GM12878 (cell line): Measurements from ENCODE around the gene MAVS. TPM values are rescaled to one million over a fixed set of nuclear protein-coding genes. Genes with fewer than 3 reads are reported as not detected.

ENCODE experiments used
- BACH1 ChIP-seq: fragments of 450-650 bp; IDR thresholded peaks from 2 replicates; pipeline ENCODE4 v1.6.1; 2017; ENCODE audit warnings: mild to moderate bottlenecking, borderline replicate concordance
- BHLHE40 ChIP-seq, 2 experiments: fragments of 450-650 bp in 1 of 2; IDR thresholded peaks; 2 replicates each; pipeline ENCODE4 v1.6.1; 2011 to 2017; ENCODE audit warnings: low read depth in 2 of 2, borderline replicate concordance in 1 of 2, improper control_type of control experiment in 1 of 2, low read length in 1 of 2, mild to moderate bottlenecking in 1 of 2
- EED ChIP-seq: sonication (generic); IDR thresholded peaks from 2 replicates; pipeline ENCODE4 v1.6.1; 2016; ENCODE audit warnings: antibody characterized with exemption, low read depth
- KLF5 ChIP-seq: fragments of 450-650 bp; IDR thresholded peaks from 2 replicates; pipeline ENCODE4 v1.6.1; 2014; ENCODE audit warnings: mild to moderate bottlenecking; ENCODE audit not compliant: partially characterized antibody
- POLR2A ChIP-seq: IDR thresholded peaks from 2 replicates; pipeline ENCODE4 v1.6.1; 2011; ENCODE audit warnings: low read depth, mild to moderate bottlenecking, low read length
- RAD51 ChIP-seq: fragments of 450-650 bp; IDR thresholded peaks from 2 replicates; pipeline ENCODE4 v1.6.1; 2016; ENCODE audit warnings: moderate library complexity, mild to moderate bottlenecking, inconsistent platforms
- RELA ChIP-seq: fragments of 450-650 bp; IDR thresholded peaks from 2 replicates; pipeline ENCODE4 v1.8.0; 2014; ENCODE audit warnings: borderline replicate concordance; ENCODE audit not compliant: partially characterized antibody
- SMAD1 ChIP-seq: fragments of 450-650 bp; IDR thresholded peaks from 2 replicates; pipeline ENCODE4 v1.6.1; 2018; ENCODE audit warnings: mild to moderate bottlenecking, low read depth; ENCODE audit not compliant: partially characterized antibody
- SRF ChIP-seq, 2 experiments: IDR thresholded peaks; 2 replicates each; pipeline ENCODE4 v1.6.1; 2011; ENCODE audit warnings: low read depth in 2 of 2, low read length in 2 of 2, mild to moderate bottlenecking in 1 of 2, moderate library complexity in 1 of 2
- SUPT20H ChIP-seq: IDR thresholded peaks from 2 replicates; pipeline ENCODE4 v1.6.1; 2011; ENCODE audit warnings: low read depth, mild to moderate bottlenecking, low read length, moderate library complexity, borderline replicate concordance; ENCODE audit not compliant: control insufficient read depth
- TAF1 ChIP-seq: IDR thresholded peaks from 2 replicates; pipeline ENCODE4 v1.6.1; 2011; ENCODE audit warnings: mild to moderate bottlenecking, low read depth, low read length, borderline replicate concordance
- ZNF274 ChIP-seq: IDR thresholded peaks from one replicate; pipeline ENCODE4 v1.8.0; 2011; ENCODE audit not compliant: insufficient read length, insufficient read depth
- polyA plus RNA-seq, 11 experiments: library from polyadenylated mRNA; depleted of rRNA in 4 of 11; unstranded in 6 of 11; stranded (reverse) in 5 of 11; fragments of >200 nt; fragmentation: Nextera tagmentation in 4 of 11; fragmentation: Illumina TruSeq in 1 of 11; extraction: Ambion mirVana in 4 of 11; extraction: Trizol in 1 of 11; gene quantifications; 1 replicate in 1 of 11; 2 replicates in 10 of 11; pipeline versions ENCODE4 v1.2.1 to v1.2.3, GENCODE V29; 2011 to 2016; ENCODE audit warnings: inconsistent platforms in 2 of 11, missing spikeins in 2 of 11, low read depth in 1 of 11
- total RNA-seq, 4 experiments: library from RNA; depleted of rRNA in 3 of 4; stranded (reverse); fragments of >200 nt in 3 of 4; fragmentation: Illumina TruSeq in 1 of 4; extraction: Trizol in 1 of 4; gene quantifications; 2 replicates each; pipeline versions ENCODE4 v1.2.1 to v1.2.3, GENCODE V29; 2013 to 2021
- TF ChIP-seq, protein P1 (sequence below): fragments of 450-650 bp; formaldehyde crosslinking; IDR thresholded peaks from 2 replicates; pipeline ENCODE4 v1.4.0; 2022; ENCODE audit warnings: mild to moderate bottlenecking, moderate library complexity
- TF ChIP-seq, protein P2 (sequence below): IDR thresholded peaks from 2 replicates; pipeline ENCODE4 v1.6.1; 2012; ENCODE audit warnings: improper control_type of control experiment, low read depth, low read length; ENCODE audit not compliant: insufficient replicate concordance
- TF ChIP-seq, protein P3 (sequence below): fragments of 450-650 bp; formaldehyde crosslinking; IDR thresholded peaks from 2 replicates; pipeline ENCODE4 v1.4.0; 2020; ENCODE audit warnings: mild to moderate bottlenecking, moderate library complexity

Gene MAVS
- total and polyA plus RNA-seq, 10 of the 15 experiments (the other 5 are each of a cell fraction or from before 2014, with no cell fraction given), result 1.6 to 25.2 (median 12.6) TPM

DNA sequence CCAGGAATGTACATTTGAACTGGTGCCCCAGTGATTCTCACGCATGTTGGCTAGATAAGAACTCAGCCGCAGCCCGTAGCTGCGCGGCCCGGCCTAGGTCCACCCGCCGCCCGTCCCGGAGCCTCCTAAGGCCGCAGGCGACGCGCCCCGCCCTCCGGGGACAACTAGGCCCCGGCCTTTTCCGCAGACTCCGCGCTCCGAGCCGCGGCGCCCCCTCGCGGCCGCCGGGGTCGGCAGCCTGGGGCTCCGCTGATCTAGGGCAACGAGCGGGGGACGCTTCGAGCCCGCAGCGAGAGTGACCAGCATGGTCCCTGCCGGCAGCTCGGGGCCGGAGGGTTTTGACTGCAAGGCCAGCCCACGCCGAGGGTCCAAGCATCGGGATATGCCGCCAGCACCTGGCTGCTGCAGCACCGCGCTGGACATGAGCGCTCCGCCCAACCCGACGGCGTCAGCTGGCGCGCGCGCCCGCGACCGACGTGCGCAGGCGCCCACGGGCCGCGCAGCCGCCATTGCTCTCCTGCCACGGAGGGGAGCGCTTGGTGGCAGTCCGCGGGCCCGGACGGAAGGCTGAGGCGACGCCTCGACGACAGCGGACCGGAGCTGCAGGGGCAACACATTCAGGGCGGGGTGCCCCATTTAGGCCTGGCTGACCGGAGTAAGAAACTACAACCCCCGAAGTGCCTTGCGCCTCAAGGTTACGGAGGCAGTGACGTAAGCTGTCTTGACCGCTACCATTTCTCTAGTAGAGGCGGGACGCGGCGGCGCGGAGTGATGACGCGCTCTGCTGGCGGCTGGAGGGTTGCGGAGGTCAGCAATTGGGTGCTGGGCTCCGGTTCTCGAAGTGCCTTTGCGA lies 26.4 kb upstream of the MAVS start, which contains the start of gene AP5S1 (continued):
- TF ChIP-seq, protein P1, sequence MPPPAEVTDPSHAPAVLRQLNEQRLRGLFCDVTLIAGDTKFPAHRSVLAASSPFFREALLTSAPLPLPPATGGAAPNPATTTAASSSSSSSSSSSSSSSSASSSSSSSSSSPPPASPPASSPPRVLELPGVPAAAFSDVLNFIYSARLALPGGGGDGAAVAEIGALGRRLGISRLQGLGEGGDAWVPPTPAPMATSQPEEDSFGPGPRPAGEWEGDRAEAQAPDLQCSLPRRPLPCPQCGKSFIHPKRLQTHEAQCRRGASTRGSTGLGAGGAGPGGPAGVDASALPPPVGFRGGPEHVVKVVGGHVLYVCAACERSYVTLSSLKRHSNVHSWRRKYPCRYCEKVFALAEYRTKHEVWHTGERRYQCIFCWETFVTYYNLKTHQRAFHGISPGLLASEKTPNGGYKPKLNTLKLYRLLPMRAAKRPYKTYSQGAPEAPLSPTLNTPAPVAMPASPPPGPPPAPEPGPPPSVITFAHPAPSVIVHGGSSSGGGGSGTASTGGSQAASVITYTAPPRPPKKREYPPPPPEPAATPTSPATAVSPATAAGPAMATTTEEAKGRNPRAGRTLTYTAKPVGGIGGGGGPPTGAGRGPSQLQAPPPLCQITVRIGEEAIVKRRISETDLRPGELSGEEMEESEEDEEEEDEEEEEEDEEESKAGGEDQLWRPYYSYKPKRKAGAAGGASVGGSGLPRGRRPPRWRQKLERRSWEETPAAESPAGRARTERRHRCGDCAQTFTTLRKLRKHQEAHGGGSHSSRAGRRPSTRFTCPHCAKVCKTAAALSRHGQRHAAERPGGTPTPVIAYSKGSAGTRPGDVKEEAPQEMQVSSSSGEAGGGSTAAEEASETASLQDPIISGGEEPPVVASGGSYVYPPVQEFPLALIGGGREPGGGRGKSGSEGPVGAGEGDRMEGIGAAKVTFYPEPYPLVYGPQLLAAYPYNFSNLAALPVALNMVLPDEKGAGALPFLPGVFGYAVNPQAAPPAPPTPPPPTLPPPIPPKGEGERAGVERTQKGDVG, result no peak
- TF ChIP-seq SMAD1 (no peak), BHLHE40 (IDR thresholded peaks at IDR 0.05; ENCODE audit: borderline replicate concordance in 1 of 2, low read depth in 2 of 2, low read length in 1 of 2) (peak in 1 of 2 experiments; percentile 73; a peak in 2 of 4 replicates), TAF1 (peak; percentile 73), KLF5 (peak; percentile 81), RAD51 (no peak), EED (no peak), SRF (IDR thresholded peaks at IDR 0.05; ENCODE audit: low read depth in 2 of 2, low read length in 2 of 2) (peak in 1 of 2 experiments; percentile 82; a peak in 2 of 4 replicates), ZNF274 (no peak), POLR2A (peak; percentile 92), BACH1 (peak; percentile 84), SUPT20H (no peak), RELA (no peak)
- TF ChIP-seq, protein P2, sequence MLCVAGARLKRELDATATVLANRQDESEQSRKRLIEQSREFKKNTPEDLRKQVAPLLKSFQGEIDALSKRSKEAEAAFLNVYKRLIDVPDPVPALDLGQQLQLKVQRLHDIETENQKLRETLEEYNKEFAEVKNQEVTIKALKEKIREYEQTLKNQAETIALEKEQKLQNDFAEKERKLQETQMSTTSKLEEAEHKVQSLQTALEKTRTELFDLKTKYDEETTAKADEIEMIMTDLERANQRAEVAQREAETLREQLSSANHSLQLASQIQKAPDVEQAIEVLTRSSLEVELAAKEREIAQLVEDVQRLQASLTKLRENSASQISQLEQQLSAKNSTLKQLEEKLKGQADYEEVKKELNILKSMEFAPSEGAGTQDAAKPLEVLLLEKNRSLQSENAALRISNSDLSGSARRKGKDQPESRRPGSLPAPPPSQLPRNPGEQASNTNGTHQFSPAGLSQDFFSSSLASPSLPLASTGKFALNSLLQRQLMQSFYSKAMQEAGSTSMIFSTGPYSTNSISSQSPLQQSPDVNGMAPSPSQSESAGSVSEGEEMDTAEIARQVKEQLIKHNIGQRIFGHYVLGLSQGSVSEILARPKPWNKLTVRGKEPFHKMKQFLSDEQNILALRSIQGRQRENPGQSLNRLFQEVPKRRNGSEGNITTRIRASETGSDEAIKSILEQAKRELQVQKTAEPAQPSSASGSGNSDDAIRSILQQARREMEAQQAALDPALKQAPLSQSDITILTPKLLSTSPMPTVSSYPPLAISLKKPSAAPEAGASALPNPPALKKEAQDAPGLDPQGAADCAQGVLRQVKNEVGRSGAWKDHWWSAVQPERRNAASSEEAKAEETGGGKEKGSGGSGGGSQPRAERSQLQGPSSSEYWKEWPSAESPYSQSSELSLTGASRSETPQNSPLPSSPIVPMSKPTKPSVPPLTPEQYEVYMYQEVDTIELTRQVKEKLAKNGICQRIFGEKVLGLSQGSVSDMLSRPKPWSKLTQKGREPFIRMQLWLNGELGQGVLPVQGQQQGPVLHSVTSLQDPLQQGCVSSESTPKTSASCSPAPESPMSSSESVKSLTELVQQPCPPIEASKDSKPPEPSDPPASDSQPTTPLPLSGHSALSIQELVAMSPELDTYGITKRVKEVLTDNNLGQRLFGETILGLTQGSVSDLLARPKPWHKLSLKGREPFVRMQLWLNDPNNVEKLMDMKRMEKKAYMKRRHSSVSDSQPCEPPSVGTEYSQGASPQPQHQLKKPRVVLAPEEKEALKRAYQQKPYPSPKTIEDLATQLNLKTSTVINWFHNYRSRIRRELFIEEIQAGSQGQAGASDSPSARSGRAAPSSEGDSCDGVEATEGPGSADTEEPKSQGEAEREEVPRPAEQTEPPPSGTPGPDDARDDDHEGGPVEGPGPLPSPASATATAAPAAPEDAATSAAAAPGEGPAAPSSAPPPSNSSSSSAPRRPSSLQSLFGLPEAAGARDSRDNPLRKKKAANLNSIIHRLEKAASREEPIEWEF, result no peak
- TF ChIP-seq, protein P3, sequence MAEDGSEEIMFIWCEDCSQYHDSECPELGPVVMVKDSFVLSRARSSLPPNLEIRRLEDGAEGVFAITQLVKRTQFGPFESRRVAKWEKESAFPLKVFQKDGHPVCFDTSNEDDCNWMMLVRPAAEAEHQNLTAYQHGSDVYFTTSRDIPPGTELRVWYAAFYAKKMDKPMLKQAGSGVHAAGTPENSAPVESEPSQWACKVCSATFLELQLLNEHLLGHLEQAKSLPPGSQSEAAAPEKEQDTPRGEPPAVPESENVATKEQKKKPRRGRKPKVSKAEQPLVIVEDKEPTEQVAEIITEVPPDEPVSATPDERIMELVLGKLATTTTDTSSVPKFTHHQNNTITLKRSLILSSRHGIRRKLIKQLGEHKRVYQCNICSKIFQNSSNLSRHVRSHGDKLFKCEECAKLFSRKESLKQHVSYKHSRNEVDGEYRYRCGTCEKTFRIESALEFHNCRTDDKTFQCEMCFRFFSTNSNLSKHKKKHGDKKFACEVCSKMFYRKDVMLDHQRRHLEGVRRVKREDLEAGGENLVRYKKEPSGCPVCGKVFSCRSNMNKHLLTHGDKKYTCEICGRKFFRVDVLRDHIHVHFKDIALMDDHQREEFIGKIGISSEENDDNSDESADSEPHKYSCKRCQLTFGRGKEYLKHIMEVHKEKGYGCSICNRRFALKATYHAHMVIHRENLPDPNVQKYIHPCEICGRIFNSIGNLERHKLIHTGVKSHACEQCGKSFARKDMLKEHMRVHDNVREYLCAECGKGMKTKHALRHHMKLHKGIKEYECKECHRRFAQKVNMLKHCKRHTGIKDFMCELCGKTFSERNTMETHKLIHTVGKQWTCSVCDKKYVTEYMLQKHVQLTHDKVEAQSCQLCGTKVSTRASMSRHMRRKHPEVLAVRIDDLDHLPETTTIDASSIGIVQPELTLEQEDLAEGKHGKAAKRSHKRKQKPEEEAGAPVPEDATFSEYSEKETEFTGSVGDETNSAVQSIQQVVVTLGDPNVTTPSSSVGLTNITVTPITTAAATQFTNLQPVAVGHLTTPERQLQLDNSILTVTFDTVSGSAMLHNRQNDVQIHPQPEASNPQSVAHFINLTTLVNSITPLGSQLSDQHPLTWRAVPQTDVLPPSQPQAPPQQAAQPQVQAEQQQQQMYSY, result no peak
